ENCODE measurements around the gene GART. TPM values are rescaled to one million over a fixed set of nuclear protein-coding genes. Genes with fewer than 3 reads are reported as not detected.
A peak's percentile ranks its signal among the peaks of the same experiment; 100 is the strongest.

GART gene
- polyA plus RNA-seq, 2 donors, result 10.6 to 27.1 TPM

DNA sequence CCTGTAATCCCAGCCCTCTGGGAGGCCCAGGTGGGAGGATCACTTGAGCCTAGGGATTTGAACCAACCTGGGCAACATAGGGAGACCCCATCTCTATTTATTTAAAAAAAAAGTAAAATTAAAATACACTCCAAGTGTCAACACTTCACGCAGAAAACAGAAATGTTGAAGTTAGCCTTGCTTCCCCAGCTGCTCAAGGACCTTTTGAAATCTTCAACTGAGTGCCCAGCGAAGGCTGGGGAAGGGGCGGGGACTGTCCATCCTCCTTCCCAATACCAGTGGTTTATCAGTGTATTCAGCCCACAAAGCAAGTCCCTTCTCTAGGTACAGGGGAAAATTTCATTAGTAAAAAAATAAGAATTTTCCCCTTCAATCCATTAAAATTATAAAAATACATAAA lies 48.2 kb downstream of the GART start:
- H3K36me3 ChIP-seq (ENCODE audit: control insufficient read depth in 2 of 2, insufficient read depth in 2 of 2, low read length in 1 of 2), result no peaks in the 10 kb centered on the region
- H3K27ac ChIP-seq (ENCODE audit: low read depth in 2 of 2, low read length in 1 of 2), result no peak overlapping the region
- H3K4me3 ChIP-seq (ENCODE audit: low read depth in 1 of 2, low read length in 2 of 2), result no peak overlapping the region
- WGBS, 2 donors, result 81 to 86% methylated on average over 3 of the region's 3 CpGs
- H3K4me1 ChIP-seq (ENCODE audit: control insufficient read depth in 2 of 2, insufficient read depth in 2 of 2, low read length in 1 of 2), result peaks cover 0 to 2% of the 10 kb centered on the region in 2 donors
- H3K9me3 ChIP-seq (ENCODE audit: control insufficient read depth in 2 of 2, insufficient read depth in 1 of 2, low read depth in 1 of 2, low read length in 1 of 2), result no peaks in the 10 kb centered on the region
- no peaks in the 10 kb centered on the region for H3K27me3 ChIP-seq (ENCODE audit: control insufficient read depth in 1 of 2, insufficient read depth in 2 of 2, low read length in 2 of 2)

DNA sequence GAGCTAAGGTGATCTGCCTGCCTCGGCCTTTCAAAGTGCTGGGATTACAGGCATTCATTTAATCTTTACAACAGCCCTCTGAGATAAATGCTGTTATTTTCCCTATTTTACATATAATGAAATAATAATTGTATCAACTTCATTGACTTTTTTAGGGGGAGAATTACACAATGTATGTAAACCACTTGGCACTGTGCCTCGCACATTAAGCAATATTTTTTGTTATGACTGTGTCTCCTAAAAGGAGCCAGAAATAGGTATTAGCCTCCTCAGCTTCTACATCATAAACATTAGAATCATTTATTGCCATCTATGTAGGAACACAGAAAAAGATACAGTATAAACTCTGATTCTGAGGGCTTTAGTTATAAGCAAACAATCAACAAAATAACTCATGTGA lies 49.3 kb downstream of the GART start:
- Histone ChIP-seq H3K27ac (ENCODE audit: low read depth in 2 of 2, low read length in 1 of 2) (no peak overlapping the region), H3K9me3 (ENCODE audit: control insufficient read depth in 2 of 2, insufficient read depth in 1 of 2, low read depth in 1 of 2, low read length in 1 of 2) (no peaks in the 10 kb centered on the region), H3K4me1 (ENCODE audit: control insufficient read depth in 2 of 2, insufficient read depth in 2 of 2, low read length in 1 of 2) (peaks cover 0 to 2% of the 10 kb centered on the region in 2 donors), H3K4me3 (ENCODE audit: low read depth in 1 of 2, low read length in 2 of 2) (no peak overlapping the region), H3K36me3 (ENCODE audit: control insufficient read depth in 2 of 2, insufficient read depth in 2 of 2, low read length in 1 of 2) (no peaks in the 10 kb centered on the region), H3K27me3 (ENCODE audit: control insufficient read depth in 1 of 2, insufficient read depth in 2 of 2, low read length in 2 of 2) (no peaks in the 10 kb centered on the region)
- WGBS, 2 donors, result 56 to 62% methylated on average over 2 of the region's 2 CpGs

DNA sequence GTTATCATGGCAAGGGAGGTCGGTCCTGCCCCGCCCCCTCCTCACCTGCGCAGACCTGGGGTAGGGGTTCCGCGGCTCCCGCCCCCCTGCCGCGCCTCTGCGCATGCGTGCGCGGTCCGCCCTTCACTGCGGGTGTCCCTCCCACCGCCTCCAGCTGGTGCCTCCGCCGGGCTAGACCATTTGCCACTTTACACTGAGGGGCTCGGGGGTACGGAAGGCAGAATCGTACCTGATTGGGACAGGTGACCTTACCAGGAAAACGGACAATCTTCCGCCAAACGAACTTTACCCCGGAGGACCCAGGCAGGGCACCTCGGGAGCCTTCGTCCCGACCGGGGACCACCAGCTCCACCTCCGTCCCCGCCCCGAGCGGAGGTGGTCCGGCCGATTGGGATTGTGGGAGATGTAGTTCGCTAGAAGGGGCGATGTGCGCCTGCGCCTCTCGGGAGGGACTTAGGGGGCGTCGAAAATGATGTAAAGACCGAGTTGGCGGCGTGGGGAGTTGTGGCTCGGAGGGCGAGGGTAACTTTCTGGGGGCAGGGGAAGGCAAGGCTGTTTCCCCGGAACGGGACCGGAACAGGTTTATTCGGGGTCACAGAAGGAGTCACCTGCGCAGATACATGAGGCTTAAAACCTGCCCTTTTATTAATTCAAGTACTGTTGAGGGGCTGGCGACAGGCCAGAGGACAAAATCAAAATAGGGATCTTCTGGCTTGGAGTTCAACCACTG lies 50.4 kb downstream of the GART start, which contains the start of gene DNAJC28:
DNAJC28 (minus strand) TSS at position 344 of the 730 bp plus-strand sequence. CDS start 2,323 bp downstream, outside the sequence.
- Histone ChIP-seq H3K4me3 (ENCODE audit: low read depth in 1 of 2, low read length in 2 of 2) (peak within 1 kb of the TSS; percentile 69 to 76), H3K4me1 (ENCODE audit: control insufficient read depth in 2 of 2, insufficient read depth in 2 of 2, low read length in 1 of 2) (peaks cover 0 to 2% of the 10 kb centered on the region in 2 donors)

DNA sequence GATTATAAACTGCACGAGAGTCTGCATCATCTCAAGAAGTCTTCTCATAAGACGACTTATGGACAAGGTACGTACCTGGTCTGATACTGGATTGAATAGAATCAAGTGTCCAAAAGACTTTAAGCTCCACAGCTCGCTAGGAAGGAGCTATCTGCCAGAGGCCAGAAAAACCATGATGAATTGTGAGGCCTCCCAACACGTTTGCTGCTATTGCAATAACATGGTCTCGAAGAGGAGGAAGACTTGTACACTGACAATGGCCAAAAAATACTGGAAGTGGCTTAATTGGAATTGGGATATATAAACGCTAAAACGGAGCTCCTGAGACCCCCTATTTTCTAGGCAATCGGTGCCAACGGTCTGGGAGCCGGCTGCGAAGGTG lies 50.9 kb downstream of the GART start:
- Histone ChIP-seq H3K27me3 (ENCODE audit: control insufficient read depth in 1 of 2, insufficient read depth in 2 of 2, low read length in 2 of 2) (no peaks in the 10 kb centered on the region), H3K27ac (ENCODE audit: low read depth in 2 of 2, low read length in 1 of 2) (peak overlapping the region; percentile 40 to 84)
- 11 to 12% methylated on average over 12 of the region's 12 CpGs for WGBS, 2 donors

More for the DNA sequence above, 50.4 kb downstream of the GART start, which contains the start of gene DNAJC28:
- Histone ChIP-seq H3K9me3 (ENCODE audit: control insufficient read depth in 2 of 2, insufficient read depth in 1 of 2, low read depth in 1 of 2, low read length in 1 of 2) (no peaks in the 10 kb centered on the region), H3K27me3 (ENCODE audit: control insufficient read depth in 1 of 2, insufficient read depth in 2 of 2, low read length in 2 of 2) (no peaks in the 10 kb centered on the region), H3K36me3 (ENCODE audit: control insufficient read depth in 2 of 2, insufficient read depth in 2 of 2, low read length in 1 of 2) (no peaks in the 10 kb centered on the region), H3K27ac (ENCODE audit: low read depth in 2 of 2, low read length in 1 of 2) (peak within 1 kb of the TSS; percentile 40 to 84)
- WGBS, 2 donors, result 0 to 1% methylated on average over 52 of the region's 52 CpGs

GRCh38 chr21:33488936-33489335 lies 53.0 kb downstream of the GART start:
- H3K9me3 ChIP-seq (ENCODE audit: control insufficient read depth in 2 of 2, insufficient read depth in 1 of 2, low read depth in 1 of 2, low read length in 1 of 2), result no peaks in the 10 kb centered on the region
- H3K27me3 ChIP-seq (ENCODE audit: control insufficient read depth in 1 of 2, insufficient read depth in 2 of 2, low read length in 2 of 2), result no peaks in the 10 kb centered on the region
- H3K4me1 ChIP-seq (ENCODE audit: control insufficient read depth in 2 of 2, insufficient read depth in 2 of 2, low read length in 1 of 2), result no peaks in the 10 kb centered on the region
- H3K4me3 ChIP-seq (ENCODE audit: low read depth in 1 of 2, low read length in 2 of 2), result no peak overlapping the region
- no peaks in the 10 kb centered on the region for H3K36me3 ChIP-seq (ENCODE audit: control insufficient read depth in 2 of 2, insufficient read depth in 2 of 2, low read length in 1 of 2)
- WGBS, 2 donors, result 89 to 91% methylated on average over 4 of the region's 4 CpGs
- no peak overlapping the region for H3K27ac ChIP-seq (ENCODE audit: low read depth in 2 of 2, low read length in 1 of 2)

More for the DNA sequence above, 50.9 kb downstream of the GART start:
- Histone ChIP-seq H3K9me3 (ENCODE audit: control insufficient read depth in 2 of 2, insufficient read depth in 1 of 2, low read depth in 1 of 2, low read length in 1 of 2) (no peaks in the 10 kb centered on the region), H3K36me3 (ENCODE audit: control insufficient read depth in 2 of 2, insufficient read depth in 2 of 2, low read length in 1 of 2) (no peaks in the 10 kb centered on the region), H3K4me3 (ENCODE audit: low read depth in 1 of 2, low read length in 2 of 2) (peak overlapping the region; percentile 69 to 76), H3K4me1 (ENCODE audit: control insufficient read depth in 2 of 2, insufficient read depth in 2 of 2, low read length in 1 of 2) (no peaks in the 10 kb centered on the region)

GRCh38 chr21:33487996-33488395 lies 53.9 kb downstream of the GART start:
- no peaks in the 10 kb centered on the region for H3K4me1 ChIP-seq (ENCODE audit: control insufficient read depth in 2 of 2, insufficient read depth in 2 of 2, low read length in 1 of 2)
- no peaks in the 10 kb centered on the region for H3K36me3 ChIP-seq (ENCODE audit: control insufficient read depth in 2 of 2, insufficient read depth in 2 of 2, low read length in 1 of 2)

DNA sequence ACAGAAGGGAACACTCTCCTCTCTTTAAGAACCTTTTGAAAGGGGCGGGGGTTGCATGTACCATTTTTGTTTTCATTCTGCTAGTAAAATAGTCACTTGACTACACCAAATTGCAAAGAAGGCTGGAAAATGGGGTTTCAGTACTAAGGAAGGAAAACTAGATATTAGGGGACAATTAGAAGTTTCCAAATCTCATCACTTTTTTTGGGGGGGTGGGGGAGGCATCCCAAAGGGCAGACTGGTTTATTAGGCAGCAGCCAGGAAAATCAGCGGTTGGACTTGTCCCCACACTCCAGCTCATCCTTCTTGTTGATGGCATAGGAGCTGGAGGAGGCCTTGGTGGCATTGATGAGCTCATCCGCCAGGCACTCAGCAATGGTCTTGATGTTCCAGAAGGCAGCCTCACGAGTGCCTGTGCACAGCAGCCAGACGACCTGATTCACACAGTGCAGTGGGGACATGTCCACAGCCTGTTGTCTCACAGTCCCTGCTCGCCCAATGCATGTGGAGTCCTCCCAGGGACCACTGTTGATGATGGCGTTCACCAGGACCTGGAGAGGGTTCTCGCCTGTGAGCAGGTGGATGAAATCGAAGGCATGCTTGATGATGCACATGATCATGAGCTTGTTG lies 60.5 kb downstream of the GART start:
- Histone ChIP-seq H3K27ac (ENCODE audit: low read depth in 2 of 2, low read length in 1 of 2) (no peak overlapping the region), H3K9me3 (ENCODE audit: control insufficient read depth in 2 of 2, insufficient read depth in 1 of 2, low read depth in 1 of 2, low read length in 1 of 2) (peaks cover 0 to 2% of the 10 kb centered on the region in 2 donors), H3K27me3 (ENCODE audit: control insufficient read depth in 1 of 2, insufficient read depth in 2 of 2, low read length in 2 of 2) (no peaks in the 10 kb centered on the region), H3K4me3 (ENCODE audit: low read depth in 1 of 2, low read length in 2 of 2) (peak overlapping the region in 1 of 2 donors; percentile 93), H3K36me3 (ENCODE audit: control insufficient read depth in 2 of 2, insufficient read depth in 2 of 2, low read length in 1 of 2) (no peaks in the 10 kb centered on the region), H3K4me1 (ENCODE audit: control insufficient read depth in 2 of 2, insufficient read depth in 2 of 2, low read length in 1 of 2) (peaks cover 0 to 2% of the 10 kb centered on the region in 2 donors)
- 85 to 92% methylated on average over 9 of the region's 9 CpGs for WGBS, 2 donors

More at GRCh38 chr21:33487996-33488395, 53.9 kb downstream of the GART start:
- H3K4me3 ChIP-seq (ENCODE audit: low read depth in 1 of 2, low read length in 2 of 2), result no peak overlapping the region
- WGBS, 2 donors, result 93% methylated on average over 5 of the region's 5 CpGs
- H3K9me3 ChIP-seq (ENCODE audit: control insufficient read depth in 2 of 2, insufficient read depth in 1 of 2, low read depth in 1 of 2, low read length in 1 of 2), result no peaks in the 10 kb centered on the region
- H3K27ac ChIP-seq (ENCODE audit: low read depth in 2 of 2, low read length in 1 of 2), result no peak overlapping the region
- H3K27me3 ChIP-seq (ENCODE audit: control insufficient read depth in 1 of 2, insufficient read depth in 2 of 2, low read length in 2 of 2), result no peaks in the 10 kb centered on the region

- Histone ChIP-seq H3K27me3 (ENCODE audit: control insufficient read depth in 1 of 2, insufficient read depth in 2 of 2, low read length in 2 of 2) (no peaks in the 10 kb centered on the region), H3K4me1 (ENCODE audit: control insufficient read depth in 2 of 2, insufficient read depth in 2 of 2, low read length in 1 of 2) (peaks cover 0 to 2% of the 10 kb centered on the region in 2 donors), H3K27ac (ENCODE audit: low read depth in 2 of 2, low read length in 1 of 2) (peak overlapping the region; percentile 89 to 96), H3K4me3 (ENCODE audit: low read depth in 1 of 2, low read length in 2 of 2) (peak overlapping the region; percentile 67 to 93), H3K9me3 (ENCODE audit: control insufficient read depth in 2 of 2, insufficient read depth in 1 of 2, low read depth in 1 of 2, low read length in 1 of 2) (peaks cover 0 to 2% of the 10 kb centered on the region in 2 donors), H3K36me3 (ENCODE audit: control insufficient read depth in 2 of 2, insufficient read depth in 2 of 2, low read length in 1 of 2) (no peaks in the 10 kb centered on the region)
- WGBS, 2 donors, result 21 to 22% methylated on average over 17 of the region's 17 CpGs
Observed at GRCh38 chr21:33480481-33481103, 61.3 kb downstream of the GART start.

GRCh38 chr21:33479679-33480480 lies 62.0 kb downstream of the GART start, which contains the start of gene TMEM50B:
TMEM50B (minus strand) TSS chr21:33479974; CDS start chr21:33468885, 11,089 bp downstream.
- Histone ChIP-seq H3K27ac (ENCODE audit: low read depth in 2 of 2, low read length in 1 of 2) (peak within 1 kb of the TSS; percentile 96 to 98), H3K4me1 (ENCODE audit: control insufficient read depth in 2 of 2, insufficient read depth in 2 of 2, low read length in 1 of 2) (peaks cover 2 to 3% of the 10 kb centered on the region in 2 donors), H3K36me3 (ENCODE audit: control insufficient read depth in 2 of 2, insufficient read depth in 2 of 2, low read length in 1 of 2) (no peaks in the 10 kb centered on the region), H3K27me3 (ENCODE audit: control insufficient read depth in 1 of 2, insufficient read depth in 2 of 2, low read length in 2 of 2) (no peaks in the 10 kb centered on the region), H3K4me3 (ENCODE audit: low read depth in 1 of 2, low read length in 2 of 2) (peak within 1 kb of the TSS; percentile 89 to 93), H3K9me3 (ENCODE audit: control insufficient read depth in 2 of 2, insufficient read depth in 1 of 2, low read depth in 1 of 2, low read length in 1 of 2) (peaks cover 0 to 2% of the 10 kb centered on the region in 2 donors)
- WGBS, 2 donors, result 0 to 1% methylated on average over 82 to 93 of the region's 93 CpGs
